HFF-Myc (cell line): ENCODE results near the gene RNF214.

Experiments
- DNase-seq: peaks from one replicate; pipeline ENCODE4 v3.0.0-alpha.2; 2011; ENCODE audit warnings: low read depth; ENCODE audit errors: extremely low read depth
- H3K4me3 ChIP-seq: replicated peaks from 2 replicates; pipeline ENCODE4 v1.5.1; 2011; ENCODE audit warnings: low read depth, mild to moderate bottlenecking, control low read depth, low read length
- TF ChIP-seq, protein P1 (sequence below): IDR thresholded peaks from 2 replicates; pipeline ENCODE4 v1.5.1; 2012; ENCODE audit warnings: mild to moderate bottlenecking, low read depth, low read length, control low read depth; ENCODE audit errors: missing control alignments

The RNF214 gene

GRCh38 chr11:117290809-117291396, 58.4 kb downstream of the RNF214 start, which contains the start of gene BACE1-AS:
TSS of gene BACE1-AS (plus strand) at chr11:117291346.
- TF ChIP-seq, protein P1, sequence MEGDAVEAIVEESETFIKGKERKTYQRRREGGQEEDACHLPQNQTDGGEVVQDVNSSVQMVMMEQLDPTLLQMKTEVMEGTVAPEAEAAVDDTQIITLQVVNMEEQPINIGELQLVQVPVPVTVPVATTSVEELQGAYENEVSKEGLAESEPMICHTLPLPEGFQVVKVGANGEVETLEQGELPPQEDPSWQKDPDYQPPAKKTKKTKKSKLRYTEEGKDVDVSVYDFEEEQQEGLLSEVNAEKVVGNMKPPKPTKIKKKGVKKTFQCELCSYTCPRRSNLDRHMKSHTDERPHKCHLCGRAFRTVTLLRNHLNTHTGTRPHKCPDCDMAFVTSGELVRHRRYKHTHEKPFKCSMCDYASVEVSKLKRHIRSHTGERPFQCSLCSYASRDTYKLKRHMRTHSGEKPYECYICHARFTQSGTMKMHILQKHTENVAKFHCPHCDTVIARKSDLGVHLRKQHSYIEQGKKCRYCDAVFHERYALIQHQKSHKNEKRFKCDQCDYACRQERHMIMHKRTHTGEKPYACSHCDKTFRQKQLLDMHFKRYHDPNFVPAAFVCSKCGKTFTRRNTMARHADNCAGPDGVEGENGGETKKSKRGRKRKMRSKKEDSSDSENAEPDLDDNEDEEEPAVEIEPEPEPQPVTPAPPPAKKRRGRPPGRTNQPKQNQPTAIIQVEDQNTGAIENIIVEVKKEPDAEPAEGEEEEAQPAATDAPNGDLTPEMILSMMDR, result no peak
- DNase-seq, result no peak
- H3K4me3 ChIP-seq, result no peak within 1 kb of the TSS

DNA sequence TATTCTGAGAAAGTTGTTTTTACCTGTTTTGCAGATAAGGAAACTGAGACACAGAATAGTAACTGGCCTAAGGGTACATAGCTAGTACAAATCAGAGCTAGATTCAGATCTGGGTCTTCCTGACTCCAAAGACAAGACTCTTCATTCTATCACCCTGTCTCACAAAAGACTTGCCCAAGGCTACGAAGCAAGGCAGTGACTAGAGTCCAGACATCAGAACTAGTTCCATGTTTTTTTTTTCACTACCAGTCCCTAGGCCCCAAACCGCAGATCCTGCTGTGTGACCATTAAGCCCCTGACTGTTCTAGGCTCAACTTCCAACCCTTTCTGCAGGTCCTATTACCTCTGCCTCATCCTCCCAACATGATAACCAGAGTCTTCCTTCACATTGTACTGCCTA, 60.1 kb downstream of the RNF214 start:
- DNase-seq, result no peak
- TF ChIP-seq, protein P1, result no peak
- H3K4me3 ChIP-seq, result no peak overlapping the region

GRCh38 chr11:117295438-117296137, 63.1 kb downstream of the RNF214 start:
- TF ChIP-seq, protein P1, result no peak
- no peak overlapping the region for H3K4me3 ChIP-seq
- DNase-seq, result no peak

DNA sequence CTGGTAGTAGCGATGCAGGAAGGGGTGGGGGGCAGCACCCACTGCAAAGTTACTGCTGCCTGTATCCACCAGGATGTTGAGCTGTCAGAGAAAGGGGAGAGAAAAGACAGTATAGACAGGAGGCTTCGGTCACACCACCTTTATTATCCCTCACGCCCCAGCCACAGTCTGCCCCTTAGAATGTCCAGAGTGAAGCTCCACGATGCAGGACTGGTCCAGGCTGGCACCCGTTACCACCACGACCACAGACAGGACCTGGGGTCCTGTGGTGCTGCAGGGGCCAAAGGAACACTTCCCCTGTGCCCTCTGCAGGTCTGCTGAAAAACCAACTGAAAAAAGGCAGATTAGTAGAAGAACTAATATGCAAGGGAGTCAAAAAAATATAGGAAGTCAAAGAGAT, 64.4 kb downstream of the RNF214 start:
- no peak for DNase-seq
- no peak overlapping the region for H3K4me3 ChIP-seq
- TF ChIP-seq, protein P1, result no peak

GRCh38 chr11:117298195-117298594, 65.7 kb downstream of the RNF214 start:
- no peak overlapping the region for H3K4me3 ChIP-seq
- DNase-seq, result no peak
- TF ChIP-seq, protein P1, result no peak

- TF ChIP-seq, protein P1, result no peak
- no peak for DNase-seq
- no peak overlapping the region for H3K4me3 ChIP-seq
Observed at GRCh38 chr11:117299351-117300282, 67.1 kb downstream of the RNF214 start.
